ENCODE measurements around the gene LYL1. TPM values are rescaled to one million over a fixed set of nuclear protein-coding genes. Genes with fewer than 3 reads are reported as not detected.

The LYL1 gene
- total RNA-seq, 1 experiment from 2014 or later = 0.63 TPM

GRCh38 chr19:13138171-13138915 is 35.7 kb upstream of the LYL1 start:
- Histone ChIP-seq H3K14ac (ENCODE audit: insufficient read depth, low read length) (no peak overlapping the region), H3K18ac (ENCODE audit: insufficient read length, low read depth, low read length) (no peak overlapping the region), H3K79me2 (ENCODE audit: insufficient read depth, low read length) (peaks cover 1% of the 10 kb centered on the region; the same call in 1 of the 2 replicates), H3K9me3 (ENCODE audit: control insufficient read depth, low read depth, low read length) (no peaks in the 10 kb centered on the region), H3K79me1 (ENCODE audit: insufficient read depth, low read depth, low read length, poor library complexity, severe bottlenecking) (peaks cover 4% of the 10 kb centered on the region), H2AFZ (ENCODE audit: low read length) (no peak overlapping the region), H3K23me2 (ENCODE audit: insufficient read length, low read depth, low read length, poor library complexity, severe bottlenecking) (no peaks in the 10 kb centered on the region), H2AK5ac (ENCODE audit: insufficient read length, low read length) (no peak overlapping the region), H4K5ac (ENCODE audit: insufficient read length, low read depth, low read length) (no peak overlapping the region), H2BK120ac (ENCODE audit: low read depth, low read length, poor library complexity, severe bottlenecking) (no peak overlapping the region), H2BK15ac (ENCODE audit: low read depth, low read length) (no peak overlapping the region), H3K27me3 (ENCODE audit: insufficient read depth, low read length) (no peaks in the 10 kb centered on the region), H2BK12ac (ENCODE audit: insufficient read length, low read depth, low read length) (no peak overlapping the region), H2BK5ac (ENCODE audit: insufficient read length, low read length) (no peak overlapping the region), H3K23ac (ENCODE audit: insufficient read length, low read depth, low read length) (no peak overlapping the region), H4K20me1 (ENCODE audit: control insufficient read depth, insufficient read depth, insufficient read length) (no peaks in the 10 kb centered on the region), H3K56ac (ENCODE audit: insufficient read length, low read depth, low read length) (no peak overlapping the region), H3T11ph (ENCODE audit: low read length) (no peak overlapping the region), H3K4me2 (ENCODE audit: insufficient read depth, insufficient read length, low read length) (no peak overlapping the region), H3K4me1 (ENCODE audit: insufficient read depth, low read length) (no peaks in the 10 kb centered on the region), H4K91ac (ENCODE audit: insufficient read length, low read depth, low read length) (no peak overlapping the region), H3K4ac (ENCODE audit: low read depth, low read length) (no peak overlapping the region), H3K27ac (ENCODE audit: insufficient read length, low read depth, low read length) (no peak overlapping the region), H4K8ac (replicated peaks; ENCODE audit: insufficient read length, low read depth, low read length) (no peak overlapping the region), H2BK20ac (ENCODE audit: low read depth, low read length, poor library complexity, severe bottlenecking) (no peak overlapping the region), H3K9ac (ENCODE audit: extremely low read depth, insufficient read length, low read length) (no peak overlapping the region)
- WGBS (ENCODE audit: extremely low coverage, insufficient read length, low lambda C conversion rate) = no CpG with 5 or more reads among the region's 40 CpGs
- Mint-ChIP-seq H3K4me1 (peaks cover 5 to 16% of the 10 kb centered on the region in 2 experiments; a peak in 3 of 4 replicates), H3K27me3 (ENCODE audit: low read depth) (no peaks in the 10 kb centered on the region), H3K4me3 (no peak overlapping the region), H3K27ac (no peak overlapping the region; a peak in 2 of 7 replicates), H3K36me3 (ENCODE audit: insufficient read depth in 1 of 3, low read depth in 3 of 3) (peaks cover 19 to 62% (median 52%) of the 10 kb centered on the region in 3 experiments; a peak in 6 of 7 replicates), H3K9me3 (no peaks in the 10 kb centered on the region)
- no peak for TF ChIP-seq CTCF (conservative IDR thresholded peaks at IDR 0.05)
- DNase-seq = no peak

All from H9 (cell line).